ENCODE data around the gene AP3S1. TPM values are rescaled to one million over a fixed set of nuclear protein-coding genes. Genes with fewer than 3 reads are reported as not detected.
"Not testable (repeated sequence)": the region's sequence is repeated elsewhere in the genome, so short reads cannot be mapped to it uniquely, and the experiment has no call there.

AP3S1 gene
- polyA plus RNA-seq (2014; cell fraction: cytosol; rRNA removed) = 45.2 and 458 TPM in 2 replicates
- 35.2 and 75.0 TPM in 2 replicates for polyA plus RNA-seq (2014; cell fraction: nucleus; rRNA removed)

- peak; percentile 94 for DNase-seq (ENCODE audit: low spot score)
Observed at GRCh38 chr5:115841382-115842088, at the start of gene AP3S1, which contains the start of gene ATG12. AP3S1 (plus strand) TSS chr5:115841935; CDS start chr5:115842038, 103 bp downstream. ATG12 (minus strand) TSS chr5:115841565; CDS start chr5:115841552, 13 bp downstream.

DNA sequence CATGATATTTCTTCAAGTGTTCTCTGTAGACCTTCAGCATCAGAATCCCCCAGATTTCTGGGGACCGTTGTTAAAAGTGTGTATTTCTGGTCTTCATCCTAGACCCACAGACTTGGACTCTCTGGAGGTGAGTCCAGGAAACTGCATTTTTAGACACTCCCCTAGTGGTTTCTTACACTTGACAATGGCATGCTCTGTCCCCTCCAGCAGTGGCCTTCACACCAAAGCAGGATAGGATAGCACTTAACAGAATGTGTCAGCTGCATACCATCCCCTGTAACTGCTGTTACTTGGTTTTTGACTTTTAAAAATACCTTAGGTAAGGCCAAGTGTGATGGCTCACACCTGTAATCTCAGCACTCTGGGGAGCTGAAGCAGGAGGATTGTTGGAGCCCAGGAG is 46.0 kb upstream of the AP3S1 start:
- DNase-seq (ENCODE audit: low spot score) = no peak

- no peak for DNase-seq (ENCODE audit: low spot score)
Observed at GRCh38 chr5:115796656-115797055, 45.1 kb upstream of the AP3S1 start.

GRCh38 chr5:115798252-115798651 is 43.5 kb upstream of the AP3S1 start:
- no peak for DNase-seq (ENCODE audit: low spot score)

- DNase-seq (ENCODE audit: low spot score) = no peak
Observed at GRCh38 chr5:115800108-115800507, 41.6 kb upstream of the AP3S1 start.

GRCh38 chr5:115801152-115801551 is 40.6 kb upstream of the AP3S1 start:
- DNase-seq (ENCODE audit: low spot score) = no peak

DNA sequence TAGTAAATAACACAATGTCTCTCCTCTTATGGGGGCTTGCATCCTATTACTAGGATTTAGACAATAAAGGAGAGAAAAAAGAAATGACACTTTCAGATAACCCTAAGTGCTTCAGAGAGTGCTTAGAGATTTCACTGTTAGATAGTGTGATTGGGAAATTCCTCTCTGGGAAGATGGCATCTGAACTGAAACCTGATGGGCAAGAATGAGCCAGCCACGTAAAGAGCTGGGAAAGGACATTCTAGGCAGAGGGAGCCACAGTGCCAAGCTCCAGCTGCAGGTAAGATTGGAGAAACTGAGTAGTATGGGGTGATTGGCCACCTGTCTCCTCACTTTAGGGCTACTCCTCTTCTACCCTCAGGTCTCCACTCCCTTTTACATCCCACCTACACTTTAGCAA is 39.8 kb upstream of the AP3S1 start:
- DNase-seq (ENCODE audit: low spot score) = no peak

DNA sequence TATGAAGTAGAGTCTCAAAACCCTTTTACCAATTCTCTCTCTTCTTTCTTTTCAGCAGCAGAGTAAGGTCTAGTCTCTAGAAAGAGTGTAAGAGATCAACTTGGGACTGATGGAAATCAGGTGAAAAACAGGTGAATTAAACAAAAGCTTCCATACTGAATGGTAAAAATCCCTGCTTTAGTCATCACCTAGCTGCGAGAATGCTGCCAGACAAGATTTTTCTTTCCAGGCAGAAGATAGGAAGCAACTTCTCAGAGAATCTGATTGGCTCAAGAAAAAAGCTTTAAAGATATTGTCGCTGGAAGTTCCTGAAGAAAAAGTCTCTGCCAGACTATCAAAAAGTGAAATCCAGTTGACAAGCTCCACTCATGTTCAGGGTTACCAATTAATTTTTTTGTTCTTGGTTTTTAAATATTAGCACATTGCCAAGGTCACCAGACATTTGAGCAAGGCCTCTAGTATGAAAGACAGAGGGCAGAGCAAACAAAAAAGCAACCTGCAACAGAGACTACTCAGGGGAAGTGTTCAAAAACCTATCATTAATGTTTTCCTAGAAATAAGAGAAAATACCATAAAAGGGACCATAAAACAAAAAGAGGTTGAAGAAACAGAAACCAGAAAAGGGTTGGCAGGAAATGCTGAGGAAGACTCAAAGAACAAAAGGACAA is 34.6 kb upstream of the AP3S1 start:
- no peak for DNase-seq (ENCODE audit: low spot score)

DNA sequence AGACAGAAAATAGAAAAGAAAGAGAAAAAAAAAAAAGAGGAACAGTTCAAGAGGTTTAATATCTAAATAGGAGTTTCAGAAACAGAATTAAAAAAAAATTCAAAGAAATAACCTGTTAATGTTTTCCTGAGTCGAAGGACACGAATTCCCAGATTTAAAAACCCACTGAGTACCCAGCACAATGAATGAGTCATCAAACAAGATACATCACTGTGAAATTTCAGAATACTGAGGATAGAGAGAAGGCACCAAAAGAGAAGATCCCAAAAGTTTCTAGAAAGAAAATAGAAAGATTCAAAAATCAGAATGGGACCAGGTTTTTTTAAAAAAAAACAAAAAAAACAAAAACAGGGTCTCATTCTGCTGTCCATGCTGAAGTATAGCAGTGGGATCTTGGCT is 34.1 kb upstream of the AP3S1 start:
- DNase-seq (ENCODE audit: low spot score) = no peak

- DNase-seq (ENCODE audit: low spot score) = not testable (repeated sequence)
Observed at GRCh38 chr5:115808066-115808465, 33.7 kb upstream of the AP3S1 start.

GRCh38 chr5:115809946-115810345 is 31.8 kb upstream of the AP3S1 start:
- DNase-seq (ENCODE audit: low spot score) = no peak

GRCh38 chr5:115810761-115811160 is 31.0 kb upstream of the AP3S1 start:
- no peak for DNase-seq (ENCODE audit: low spot score)

DNA sequence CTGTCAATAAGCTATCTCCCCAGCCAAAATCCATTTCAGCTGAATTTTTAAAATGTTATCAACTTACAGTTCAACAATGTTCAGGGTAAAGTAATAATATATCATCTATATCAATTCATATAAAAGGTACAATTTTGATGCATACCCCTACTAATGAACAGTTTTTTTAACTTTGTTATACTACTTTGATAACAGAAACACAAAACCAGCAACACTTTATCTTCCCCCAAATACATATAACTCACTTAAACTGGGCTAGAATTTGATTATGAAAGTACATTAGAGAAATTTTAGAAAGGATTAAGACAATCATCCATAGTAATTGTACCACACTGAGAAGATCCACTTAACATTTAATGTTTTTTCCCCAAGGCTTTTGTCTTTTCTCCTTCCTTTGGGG is 30.3 kb upstream of the AP3S1 start:
- DNase-seq (ENCODE audit: low spot score) = peak; percentile 66

DNA sequence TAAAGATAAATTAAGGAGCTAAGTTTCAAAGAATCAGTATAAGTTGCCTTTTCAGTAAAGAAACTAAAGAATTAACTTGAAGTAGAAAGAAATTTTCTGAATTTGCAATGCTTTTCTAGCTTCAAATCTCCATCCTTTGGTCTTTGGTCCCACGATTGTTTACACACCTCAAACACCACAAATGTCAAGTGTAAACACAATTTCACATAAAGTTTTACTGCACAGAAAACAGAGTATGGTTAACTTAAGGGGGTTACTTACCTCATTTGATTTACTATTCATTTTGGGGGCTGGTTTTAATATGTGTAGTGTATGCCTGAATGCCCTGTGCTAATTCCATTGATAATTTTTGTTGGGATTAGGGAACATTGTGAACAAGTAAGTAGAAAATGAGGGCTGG is 29.4 kb upstream of the AP3S1 start:
- DNase-seq (ENCODE audit: low spot score) = no peak

- no peak for DNase-seq (ENCODE audit: low spot score)
Observed at GRCh38 chr5:115813719-115814118, 28.0 kb upstream of the AP3S1 start.

GRCh38 chr5:115815006-115815692 is 26.6 kb upstream of the AP3S1 start:
- DNase-seq (ENCODE audit: low spot score) = no peak

GRCh38 chr5:115815693-115816225 is 26.0 kb upstream of the AP3S1 start:
- DNase-seq (ENCODE audit: low spot score) = peak; percentile 47

DNA sequence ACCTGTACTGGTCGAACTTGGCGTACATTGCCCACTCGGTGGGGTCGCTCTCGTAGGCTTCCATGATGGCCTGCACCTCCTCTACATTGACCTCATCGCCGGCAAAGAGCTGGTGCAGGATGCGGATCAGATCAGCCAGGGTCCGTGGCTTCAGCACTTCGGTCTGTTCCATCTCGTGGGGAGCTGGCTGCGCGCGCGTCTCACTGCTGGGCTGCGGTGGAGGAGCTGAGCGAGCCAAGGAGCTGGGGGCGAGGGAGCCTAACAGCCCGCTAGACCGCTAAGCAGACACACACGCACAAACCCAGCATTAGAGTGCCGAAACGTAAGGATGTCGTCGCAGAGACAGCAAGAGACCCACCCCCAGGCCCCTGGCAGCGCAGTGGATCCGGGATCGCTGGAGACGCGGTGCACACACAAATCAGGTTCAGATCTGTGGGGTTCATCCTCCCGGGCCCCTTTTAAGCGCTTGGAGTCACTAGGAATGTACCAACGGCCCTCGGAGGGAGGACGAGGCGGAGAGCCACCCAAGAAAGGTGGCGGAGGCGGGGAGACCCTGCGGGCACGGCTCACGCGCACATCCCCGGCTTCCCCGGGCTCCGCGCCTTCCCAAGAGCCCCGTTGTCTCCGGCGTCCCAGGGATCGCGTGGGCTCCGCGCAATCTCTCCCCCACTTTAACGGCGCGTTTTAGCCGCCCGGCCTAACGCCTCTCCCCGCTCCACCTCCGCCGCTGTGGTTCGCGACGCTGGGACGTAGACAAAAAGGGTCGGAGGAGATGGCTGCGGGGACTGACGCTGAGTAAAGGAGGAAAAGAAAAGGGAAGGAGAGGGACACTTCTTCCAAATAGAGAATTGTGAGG is 25.3 kb upstream of the AP3S1 start, which contains the start of gene CDO1:
CDO1 (minus strand) TSS at position 434 of the 856 bp plus-strand sequence; CDS start at position 172, 262 bp downstream.
- peak; percentile 87 for DNase-seq (ENCODE audit: low spot score)

- DNase-seq (ENCODE audit: low spot score) = no peak
Observed at GRCh38 chr5:115817386-115817785, 24.3 kb upstream of the AP3S1 start.

DNA sequence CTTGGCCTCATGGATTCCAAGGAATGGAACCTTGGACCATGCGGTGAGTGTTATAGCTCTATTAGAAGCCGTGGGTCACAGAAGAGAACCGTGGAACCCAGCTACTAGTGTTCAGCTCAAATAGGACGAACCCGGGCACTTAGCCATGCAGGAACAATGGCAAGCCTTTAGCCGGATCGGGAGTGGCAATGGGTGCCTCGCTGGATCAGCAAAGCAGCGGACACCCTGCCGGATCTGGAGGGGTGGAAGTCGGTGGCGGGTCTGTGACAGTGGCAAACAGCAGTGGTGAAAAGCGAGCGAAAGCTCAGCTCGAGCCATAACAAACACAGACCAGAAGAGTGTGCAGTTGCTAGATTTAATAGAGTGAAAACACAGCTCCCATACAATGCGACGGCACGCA is 22.9 kb upstream of the AP3S1 start:
- no peak for DNase-seq (ENCODE audit: low spot score)

DNA sequence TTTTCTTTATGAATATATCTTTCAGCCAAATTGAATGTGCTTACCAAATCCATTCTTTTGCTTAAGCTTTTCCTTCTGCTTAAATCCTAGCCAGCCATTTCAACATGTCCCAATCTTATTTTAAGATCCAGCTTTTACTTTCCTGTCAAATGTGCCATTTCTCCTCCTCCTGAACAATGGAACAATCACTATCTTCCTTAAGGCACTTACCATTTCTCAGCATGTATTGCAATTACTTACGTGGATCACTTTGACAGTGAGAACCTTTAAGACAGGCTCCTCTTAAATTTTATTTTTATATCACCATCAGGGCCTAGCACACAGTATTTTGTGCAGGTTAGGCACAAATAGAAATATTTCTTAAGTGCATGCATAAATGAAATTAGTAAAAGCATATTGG is 20.9 kb upstream of the AP3S1 start:
- DNase-seq (ENCODE audit: low spot score) = no peak

Measured in SK-N-DZ (cell line).